K562 treated with DMSO at 1 percent for 4 hours (cell line): Measurements from ENCODE around the gene WDR49. TPM values are rescaled to one million over a fixed set of nuclear protein-coding genes. Genes with fewer than 3 reads are reported as not detected.

ENCODE experiments used
- total RNA-seq: library from RNA; unstranded; fragments of 300-600 nt; gene quantifications from 2 replicates; pipeline ENCODE4 v1.2.3, GENCODE V29; 2022; ENCODE audit not compliant: insufficient read depth

Gene WDR49
- not detected in 2 replicates for total RNA-seq

DNA sequence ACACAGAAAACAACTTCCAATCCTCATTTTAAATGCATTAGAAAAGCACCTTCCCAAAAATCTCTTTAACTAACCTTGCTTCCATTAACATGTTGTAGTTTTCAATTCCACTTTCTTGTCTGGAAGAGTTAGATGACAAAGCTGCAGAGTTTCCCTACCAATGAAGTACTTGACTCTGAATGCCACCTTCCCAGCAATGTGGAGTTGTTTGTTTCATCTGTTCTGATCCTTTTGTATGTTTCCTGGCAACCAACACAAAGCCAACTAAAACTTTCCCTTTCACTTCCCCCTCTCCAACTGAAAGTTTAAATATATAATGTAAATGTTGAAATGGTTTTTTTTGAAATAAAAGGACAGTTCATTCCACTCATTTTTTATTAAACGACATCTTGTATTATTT, at the start of gene WDR49:
WDR49 (minus strand) TSS at position 183 of the 400 bp plus-strand sequence. CDS start 517 bp downstream, outside the sequence.

GRCh38 chr3:167473863-167474262, 179.9 kb downstream of the WDR49 start, which contains the start of gene SERPINI2:
SERPINI2 (minus strand) TSS chr3:167474042; CDS start chr3:167471834, 2,208 bp downstream.

Other genes with a start within 250 kb of the WDR49 start
- not detected in 2 replicates for gene SERPINI2, start 179.9 kb downstream of the WDR49 start, total RNA-seq
- gene PDCD10, start 81.0 kb upstream of the WDR49 start, total RNA-seq: 38.3 and 40.5 TPM in 2 replicates
- gene SERPINI1, start 81.8 kb upstream of the WDR49 start, total RNA-seq: 4.2 and 12.1 TPM in 2 replicates